NCI-H1417 treated with DMSO at 0.1 percent for 48 hours (cell line): ENCODE measurements around the gene CANX.
"Not testable (repeated sequence)": the region's sequence is repeated elsewhere in the genome, so short reads cannot be mapped to it uniquely, and the experiment has no call there.

Source experiments
- DNase-seq: peaks from one replicate; lab custom pipeline; 2025; lab: John Stamatoyannopoulos, UW

The CANX gene

DNA sequence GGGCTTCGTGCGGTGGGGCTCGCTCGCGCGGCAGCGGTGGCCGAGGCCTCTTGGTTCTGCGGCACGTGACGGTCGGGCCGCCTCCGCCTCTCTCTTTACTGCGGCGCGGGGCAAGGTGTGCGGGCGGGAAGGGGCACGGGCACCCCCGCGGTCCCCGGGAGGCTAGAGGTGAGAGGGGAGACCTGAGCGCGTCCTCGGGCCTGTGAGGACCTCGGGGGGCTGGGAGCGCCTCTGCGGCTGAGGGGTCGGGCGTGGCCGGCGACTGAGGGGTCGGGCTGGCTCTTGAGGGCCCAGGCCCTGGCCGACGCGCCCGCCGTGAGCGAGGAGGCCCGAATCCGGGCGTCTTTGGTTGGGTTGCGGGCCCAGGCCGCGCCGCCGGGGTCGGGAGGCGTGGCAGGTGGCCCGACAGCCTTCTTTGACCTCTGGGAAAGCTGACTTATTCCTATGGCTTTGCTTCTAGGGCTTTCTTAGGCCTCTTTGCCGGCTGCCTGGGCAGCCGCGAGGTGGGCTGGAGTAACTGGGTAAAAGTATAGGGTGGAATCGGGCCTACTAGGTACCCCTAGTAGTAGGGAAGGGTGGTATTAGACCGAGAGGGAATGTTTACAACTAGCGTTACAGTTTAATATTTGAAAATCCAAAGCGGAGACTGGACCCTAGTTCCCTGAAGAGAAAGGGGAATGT, at the start of gene CANX:
TSS of gene CANX (plus strand) at position 33 of the 681 bp plus-strand sequence. CDS start 6,715 bp downstream, outside the sequence.
- no peak for DNase-seq

- DNase-seq: not testable (repeated sequence)
These were observed 49.5 kb upstream of the CANX start for GRCh38 chr5:179649166-179649703.

DNA sequence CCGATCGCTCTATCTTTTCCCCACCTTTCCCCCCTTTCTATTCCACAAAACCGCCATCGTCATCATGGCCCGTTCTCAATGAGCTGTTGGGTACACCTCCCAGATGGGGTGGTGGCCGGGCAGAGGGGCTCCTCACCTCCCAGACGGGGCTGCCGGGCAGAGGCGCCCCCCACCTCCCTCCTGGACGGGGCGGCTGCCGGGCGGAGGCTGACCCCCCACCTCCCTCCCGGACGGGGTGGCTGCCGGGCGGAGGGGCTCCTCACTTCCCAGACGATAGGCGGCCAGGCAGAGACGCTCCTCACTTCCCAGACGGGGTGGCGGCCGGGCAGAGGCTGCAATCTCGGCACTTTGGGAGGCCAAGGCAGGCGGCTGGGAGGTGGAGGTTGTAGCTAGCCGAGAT, 48.5 kb upstream of the CANX start:
- DNase-seq: not testable (repeated sequence)

DNA sequence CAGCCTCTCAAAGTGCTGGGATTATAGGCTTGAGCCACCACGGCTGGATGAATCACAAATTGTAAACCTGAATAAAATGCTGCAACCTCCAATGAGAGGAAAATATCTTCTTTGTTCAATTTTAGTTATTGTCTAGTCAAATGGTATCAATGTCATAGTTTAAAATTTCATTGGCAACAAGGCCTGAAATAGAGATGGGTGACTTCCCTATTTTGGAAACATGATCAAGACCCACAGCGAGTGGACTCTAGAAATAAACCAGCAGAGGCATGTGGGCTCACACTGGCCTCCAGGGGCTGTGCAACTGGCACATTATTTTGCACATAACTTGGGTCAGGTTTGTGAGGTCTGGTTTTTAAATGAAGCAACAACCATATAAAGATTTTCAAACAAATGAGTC, 45.6 kb upstream of the CANX start:
- not testable (repeated sequence) for DNase-seq

- not testable (repeated sequence) for DNase-seq
These were observed 41.2 kb upstream of the CANX start for GRCh38 chr5:179657302-179658178.

GRCh38 chr5:179658179-179658856, 40.4 kb upstream of the CANX start:
- DNase-seq: not testable (repeated sequence)

- not testable (repeated sequence) for DNase-seq
These were observed 37.1 kb upstream of the CANX start for GRCh38 chr5:179661647-179662046.

- no peak for DNase-seq
These were observed 30.4 kb upstream of the CANX start for GRCh38 chr5:179668391-179668790.

DNA sequence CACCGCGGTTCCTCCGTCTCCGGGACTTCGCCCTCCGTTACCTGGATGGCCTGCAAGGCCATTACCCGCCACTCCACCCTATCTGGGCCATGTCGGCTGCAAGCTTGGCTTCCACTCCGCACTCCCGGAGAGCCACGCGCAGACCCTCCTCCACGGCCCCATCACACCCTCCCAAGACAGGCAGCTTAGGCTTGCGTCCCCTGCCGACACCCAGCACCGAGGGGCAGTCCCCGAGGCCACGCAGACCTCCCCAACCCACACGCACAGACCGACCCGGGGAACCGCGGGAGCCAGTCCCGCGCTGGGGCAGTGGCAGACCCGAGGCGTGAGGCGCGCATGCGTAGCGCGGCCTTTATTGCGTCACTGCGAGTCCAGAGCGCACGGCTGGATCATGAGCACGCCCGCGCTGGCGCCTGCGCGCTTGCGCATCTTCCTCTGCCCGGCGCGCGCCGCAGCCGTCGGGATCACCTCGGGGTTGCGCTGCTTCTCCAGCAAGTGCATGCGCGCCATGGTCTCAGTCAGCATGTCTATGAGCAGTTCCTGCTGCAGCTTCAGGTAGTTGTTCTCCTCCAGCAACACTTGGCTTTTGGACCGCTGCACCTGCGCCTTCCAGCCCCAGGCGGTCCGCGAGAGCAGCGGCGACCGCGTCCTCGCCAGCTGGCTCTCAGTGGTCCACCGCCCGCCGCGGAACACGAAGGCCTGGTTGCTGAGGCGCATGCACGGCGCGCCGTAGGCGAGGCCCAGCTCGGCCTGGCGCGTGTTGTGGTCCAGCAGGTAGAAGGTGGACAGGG, 20.3 kb upstream of the CANX start:
- peak; percentile 48 for DNase-seq

DNA sequence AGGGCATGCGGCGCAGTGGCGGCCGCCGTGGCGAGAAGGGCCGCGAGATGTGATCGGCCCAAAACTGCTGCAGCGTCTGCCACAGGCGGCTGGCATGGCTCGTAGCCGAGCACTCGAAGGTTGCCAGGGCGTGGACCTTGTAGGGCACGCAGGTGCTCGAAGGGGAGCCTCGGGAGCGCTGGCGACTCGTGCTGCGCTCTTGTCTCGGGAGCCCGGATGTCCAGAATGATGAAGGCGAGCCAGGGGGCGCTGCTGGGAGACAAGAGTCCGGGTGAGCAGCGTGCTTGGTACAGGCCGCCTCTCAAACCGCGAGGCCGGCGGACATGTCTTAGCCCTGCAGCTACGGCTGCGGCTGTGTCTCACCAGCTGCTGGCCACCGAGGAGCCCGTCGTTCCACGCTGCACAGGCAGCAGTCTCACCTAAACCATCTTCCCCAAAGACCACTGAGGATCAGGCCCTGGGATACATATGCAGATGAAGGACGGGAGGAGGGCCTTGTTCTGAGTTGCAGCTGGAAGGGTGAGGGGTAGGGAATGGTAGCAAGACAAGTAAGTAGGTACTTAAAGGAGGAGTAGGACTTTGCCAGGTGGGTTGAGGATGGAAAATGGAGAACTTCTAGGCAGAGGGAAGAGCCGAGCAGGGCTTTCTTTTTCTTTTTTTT, 19.6 kb upstream of the CANX start:
- peak; percentile 21 for DNase-seq

GRCh38 chr5:179680014-179680779, 18.6 kb upstream of the CANX start:
- no peak for DNase-seq

GRCh38 chr5:179680780-179681401, 17.9 kb upstream of the CANX start, which contains the start of gene CBY3:
Gene CBY3 (minus strand): TSS chr5:179681034. CDS start chr5:179680918, 116 bp downstream.
- no peak for DNase-seq

DNA sequence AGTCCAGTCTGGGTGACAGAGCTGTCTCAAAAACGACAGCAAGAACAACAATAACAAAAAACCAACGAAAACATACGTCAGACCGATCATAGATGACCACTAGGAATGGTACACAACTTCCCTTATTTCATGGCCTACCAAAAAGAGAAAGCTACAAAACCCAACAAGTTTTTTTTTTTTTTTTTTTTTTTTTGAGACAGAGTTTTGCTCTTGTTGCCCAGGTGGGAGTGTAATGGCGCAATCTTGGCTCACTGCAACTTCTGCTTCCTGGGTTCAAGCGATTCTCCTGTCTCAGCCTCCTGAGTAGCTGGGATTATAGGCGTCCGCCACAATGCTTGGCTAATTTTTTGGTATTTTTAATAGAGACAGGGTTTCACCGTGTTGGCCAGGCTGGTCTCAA, 9.6 kb upstream of the CANX start:
- DNase-seq: not testable (repeated sequence)

GRCh38 chr5:179694561-179694960, 4.2 kb upstream of the CANX start:
- no peak for DNase-seq

DNA sequence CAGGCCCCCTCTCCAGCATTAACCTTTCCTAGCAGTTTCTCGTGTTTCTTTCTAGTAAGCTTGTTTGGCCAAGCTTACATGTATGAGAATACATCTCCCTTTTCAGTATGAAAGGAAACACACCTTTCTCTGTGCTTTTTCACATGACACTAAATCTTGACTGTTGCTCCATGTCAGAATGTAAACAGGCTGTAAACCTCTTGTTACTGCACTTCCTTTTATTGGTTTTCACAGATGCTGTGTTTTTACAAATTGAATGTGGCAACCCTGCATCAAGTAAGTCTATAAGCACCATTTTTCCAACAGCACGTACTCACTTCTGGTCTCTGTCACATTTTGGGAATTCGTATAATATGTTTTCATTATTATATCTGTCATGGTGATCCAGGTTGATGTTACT, 2.2 kb upstream of the CANX start:
- no peak for DNase-seq

- DNase-seq: no peak
These were observed 1.7 kb upstream of the CANX start for GRCh38 chr5:179697108-179697507.

GRCh38 chr5:179697543-179697942, 1.2 kb upstream of the CANX start:
- DNase-seq: not testable (repeated sequence)

GRCh38 chr5:179697993-179698934, 503 bp upstream of the CANX start:
- peak; percentile 64 for DNase-seq
